ENCODE results near the gene NNMT. TPM values are rescaled to one million over a fixed set of nuclear protein-coding genes. Genes with fewer than 3 reads are reported as not detected.

Gene NNMT
- total and polyA plus RNA-seq, 2 donors (not counting 3 experiments of a cell fraction or from before 2014, with no cell fraction given): 330 to 454 TPM

DNA sequence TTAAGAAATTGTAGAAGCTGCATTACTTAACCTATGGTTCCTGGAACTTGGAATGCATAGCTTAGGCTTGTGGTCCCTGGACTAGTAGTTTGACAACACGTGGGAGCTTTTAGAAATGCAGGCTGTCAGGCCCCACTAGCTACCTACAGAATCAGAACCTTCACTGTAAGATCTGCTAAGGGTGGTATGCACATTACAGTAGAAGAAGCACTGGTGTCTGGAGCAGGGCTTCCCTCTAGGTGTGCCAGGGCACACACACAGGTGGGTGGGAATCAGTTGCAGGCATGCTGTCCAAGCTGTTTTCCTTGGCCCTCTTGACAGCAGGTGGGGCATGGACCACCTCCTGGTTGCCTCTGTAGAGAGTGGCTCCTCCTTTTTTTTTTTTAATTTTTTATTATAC, 8.8 kb downstream of the NNMT start:
- Histone ChIP-seq H3K4me3 (replicated peaks in 1 of 3; ENCODE audit: insufficient read depth in 1 of 3, low read depth in 1 of 3, low read length in 3 of 3) (no peak overlapping the region), H3K9me3 (replicated peaks; ENCODE audit: control insufficient read depth, insufficient read depth, low read length) (no peaks in the 10 kb centered on the region), H3K4me2 (ENCODE audit: insufficient read depth, low read length) (no peak overlapping the region), H3K27me3 (ENCODE audit: control insufficient read depth in 2 of 2, insufficient read depth in 2 of 2, low read length in 2 of 2) (no peaks in the 10 kb centered on the region), H3K9me1 (replicated peaks; ENCODE audit: control insufficient read depth, extremely low read depth, insufficient read depth, low read length) (no peaks in the 10 kb centered on the region), H4K20me1 (replicated peaks; ENCODE audit: control insufficient read depth, extremely low read depth, insufficient read depth, low read length) (no peaks in the 10 kb centered on the region), H3K27ac (ENCODE audit: insufficient read depth, low read depth, low read length) (no peak overlapping the region), H2AFZ (ENCODE audit: low read depth, low read length) (no peak overlapping the region), H3K79me2 (ENCODE audit: control insufficient read depth, insufficient read depth, low read length) (peaks cover 83% of the 10 kb centered on the region), H3K4me1 (ENCODE audit: control insufficient read depth, extremely low read depth, insufficient read depth, low read length) (peaks cover 40% of the 10 kb centered on the region), H3K36me3 (ENCODE audit: control insufficient read depth in 2 of 2, extremely low read depth in 1 of 2, insufficient read depth in 2 of 2, low read length in 2 of 2) (peaks cover 4 to 6% of the 10 kb centered on the region in 2 experiments), H3K9ac (replicated peaks; ENCODE audit: extremely low read depth, insufficient read depth, low read length) (no peak overlapping the region)
- dilution Hi-C loops (cut with MboI; ENCODE audit: extremely low pct_ligation_motif_present, low sequenced_read_pairs) (no loop called here), intact Hi-C loops (cut with micrococcal nuclease) (no loop called here)
- no peak for TF ChIP-seq GATA2 (IDR thresholded peaks at IDR 0.05; ENCODE audit: insufficient read depth, insufficient read length, low read depth, low read length)
- no peak for TF ChIP-seq EZH2 (IDR thresholded peaks at IDR 0.05; ENCODE audit: borderline replicate concordance, low read depth, low read length, severe bottlenecking)
- no peak for TF ChIP-seq JUN (IDR thresholded peaks at IDR 0.05; ENCODE audit: borderline replicate concordance, insufficient read depth, insufficient read length, low read depth)
- no peak for TF ChIP-seq POLR2AphosphoS5 (IDR thresholded peaks at IDR 0.05; ENCODE audit: insufficient read depth, low read depth, low read length)
- TF ChIP-seq, protein P1, sequence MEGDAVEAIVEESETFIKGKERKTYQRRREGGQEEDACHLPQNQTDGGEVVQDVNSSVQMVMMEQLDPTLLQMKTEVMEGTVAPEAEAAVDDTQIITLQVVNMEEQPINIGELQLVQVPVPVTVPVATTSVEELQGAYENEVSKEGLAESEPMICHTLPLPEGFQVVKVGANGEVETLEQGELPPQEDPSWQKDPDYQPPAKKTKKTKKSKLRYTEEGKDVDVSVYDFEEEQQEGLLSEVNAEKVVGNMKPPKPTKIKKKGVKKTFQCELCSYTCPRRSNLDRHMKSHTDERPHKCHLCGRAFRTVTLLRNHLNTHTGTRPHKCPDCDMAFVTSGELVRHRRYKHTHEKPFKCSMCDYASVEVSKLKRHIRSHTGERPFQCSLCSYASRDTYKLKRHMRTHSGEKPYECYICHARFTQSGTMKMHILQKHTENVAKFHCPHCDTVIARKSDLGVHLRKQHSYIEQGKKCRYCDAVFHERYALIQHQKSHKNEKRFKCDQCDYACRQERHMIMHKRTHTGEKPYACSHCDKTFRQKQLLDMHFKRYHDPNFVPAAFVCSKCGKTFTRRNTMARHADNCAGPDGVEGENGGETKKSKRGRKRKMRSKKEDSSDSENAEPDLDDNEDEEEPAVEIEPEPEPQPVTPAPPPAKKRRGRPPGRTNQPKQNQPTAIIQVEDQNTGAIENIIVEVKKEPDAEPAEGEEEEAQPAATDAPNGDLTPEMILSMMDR (IDR thresholded peaks at IDR 0.05; ENCODE audit: extremely low read depth in 1 of 2, insufficient read depth in 1 of 2, low read depth in 1 of 2, low read length in 2 of 2): no peak
- no peak for TF ChIP-seq MYC (IDR thresholded peaks at IDR 0.05; ENCODE audit: low read depth, low read length)
- TF ChIP-seq, protein P2, sequence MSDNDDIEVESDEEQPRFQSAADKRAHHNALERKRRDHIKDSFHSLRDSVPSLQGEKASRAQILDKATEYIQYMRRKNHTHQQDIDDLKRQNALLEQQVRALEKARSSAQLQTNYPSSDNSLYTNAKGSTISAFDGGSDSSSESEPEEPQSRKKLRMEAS (IDR thresholded peaks at IDR 0.05; ENCODE audit: insufficient read depth, insufficient read length): no peak
- TF ChIP-seq POLR2A (IDR thresholded peaks at IDR 0.05; ENCODE audit: low read depth, low read length): no peak
- no peak for TF ChIP-seq FOS (IDR thresholded peaks at IDR 0.05; ENCODE audit: borderline replicate concordance, insufficient read depth, low read length)
- ChIA-PET POLR2A (interaction anchor here (0.8 to 1.3 kb wide), 2 partner anchors 9 to 14 kb away, joined by 3 to 9 read pairs; partner anchors contain the start of gene NNMT), CTCF (interaction anchor here (1.2 to 2.1 kb wide), 4 partner anchors 9 to 24 kb away, joined by 4 to 9 read pairs (median 5); partner anchors contain the start of gene NNMT)
- no TSS peak for BruUV-seq (replicated peaks)
- FAIRE-seq (no peak), DNase-seq (ENCODE audit: low read depth, low spot score) (no peak)

Data from endothelial cell of umbilical vein (primary cell).